ENCODE measurements around the gene TMEM108. TPM values are rescaled to one million over a fixed set of nuclear protein-coding genes. Genes with fewer than 3 reads are reported as not detected.

The TMEM108 gene
- total RNA-seq, 4 donors from 2014 or later = 0.21 to 1.5 TPM; not detected in 2

GRCh38 chr3:133171831-133172230 lies 133.6 kb downstream of the TMEM108 start:
- no peaks in the 10 kb centered on the region for H3K36me3 ChIP-seq
- no peak for DNase-seq (ENCODE audit: low spot score in 2 of 2)
- H3K9me3 ChIP-seq = peaks cover 0 to 17% (median 0%) of the 10 kb centered on the region in 4 donors
- H3K4me1 ChIP-seq = no peaks in the 10 kb centered on the region
- TF ChIP-seq POLR2A (IDR thresholded peaks at IDR 0.05) = no peak
- TF ChIP-seq EP300 (IDR thresholded peaks at IDR 0.05) = no peak
- TF ChIP-seq CTCF (IDR thresholded peaks at IDR 0.05) = no peak
- H3K4me3 ChIP-seq = no peak overlapping the region
- H3K27ac ChIP-seq = no peak overlapping the region
- 73 to 83% methylated on average over 2 of the region's 2 CpGs for WGBS, 2 donors
- no peaks in the 10 kb centered on the region for H3K27me3 ChIP-seq

- no peak overlapping the region for H3K27ac ChIP-seq
- H3K36me3 ChIP-seq = no peaks in the 10 kb centered on the region
- H3K9me3 ChIP-seq = no peaks in the 10 kb centered on the region
- no peak overlapping the region for H3K4me3 ChIP-seq
- no peaks in the 10 kb centered on the region for H3K27me3 ChIP-seq
- TF ChIP-seq CTCF (IDR thresholded peaks at IDR 0.05) (no peak), POLR2A (IDR thresholded peaks at IDR 0.05) (no peak), EP300 (IDR thresholded peaks at IDR 0.05) (no peak)
- no peak for DNase-seq (ENCODE audit: low spot score in 2 of 2)
- WGBS, 2 donors = 87 to 94% methylated on average over 2 of the region's 2 CpGs
- no peaks in the 10 kb centered on the region for H3K4me1 ChIP-seq
These were observed 143.4 kb downstream of the TMEM108 start for GRCh38 chr3:133181392-133182150.

GRCh38 chr3:133187870-133188379 lies 149.7 kb downstream of the TMEM108 start:
- TF ChIP-seq POLR2A (IDR thresholded peaks at IDR 0.05) (no peak), CTCF (IDR thresholded peaks at IDR 0.05) (no peak), EP300 (IDR thresholded peaks at IDR 0.05) (no peak)
- 62 to 78% methylated on average over 4 of the region's 4 CpGs for WGBS, 2 donors

GRCh38 chr3:133188996-133189395 lies 150.8 kb downstream of the TMEM108 start:
- H3K4me3 ChIP-seq = no peak overlapping the region
- no peak overlapping the region for H3K27ac ChIP-seq
- no peak for TF ChIP-seq EP300 (IDR thresholded peaks at IDR 0.05)
- no peak for TF ChIP-seq POLR2A (IDR thresholded peaks at IDR 0.05)
- no peak for TF ChIP-seq CTCF (IDR thresholded peaks at IDR 0.05)
- no peaks in the 10 kb centered on the region for H3K4me1 ChIP-seq
- no peaks in the 10 kb centered on the region for H3K9me3 ChIP-seq
- H3K36me3 ChIP-seq = no peaks in the 10 kb centered on the region
- no peak for DNase-seq (ENCODE audit: low spot score in 2 of 2)
- WGBS, 2 donors = 68% methylated on average over 1 of the region's 1 CpG
- H3K27me3 ChIP-seq = no peaks in the 10 kb centered on the region

More at GRCh38 chr3:133187870-133188379, 149.7 kb downstream of the TMEM108 start:
- Histone ChIP-seq H3K4me3 (no peak overlapping the region), H3K27me3 (no peaks in the 10 kb centered on the region), H3K4me1 (no peaks in the 10 kb centered on the region), H3K36me3 (no peaks in the 10 kb centered on the region), H3K9me3 (no peaks in the 10 kb centered on the region), H3K27ac (no peak overlapping the region)
- no peak for DNase-seq (ENCODE audit: low spot score in 2 of 2)

- no peaks in the 10 kb centered on the region for H3K36me3 ChIP-seq
- no peak for DNase-seq (ENCODE audit: low spot score in 2 of 2)
- WGBS, 2 donors = 91 to 92% methylated on average over 1 of the region's 1 CpG
- TF ChIP-seq CTCF (IDR thresholded peaks at IDR 0.05) = no peak
- no peak for TF ChIP-seq EP300 (IDR thresholded peaks at IDR 0.05)
- no peak for TF ChIP-seq POLR2A (IDR thresholded peaks at IDR 0.05)
- H3K9me3 ChIP-seq = no peaks in the 10 kb centered on the region
- H3K27me3 ChIP-seq = no peaks in the 10 kb centered on the region
- no peak overlapping the region for H3K27ac ChIP-seq
- H3K4me3 ChIP-seq = no peak overlapping the region
- no peaks in the 10 kb centered on the region for H3K4me1 ChIP-seq
These were observed 151.7 kb downstream of the TMEM108 start for GRCh38 chr3:133189893-133190292.
